PFSK-1 (cell line): ENCODE data around the gene TMEM100.

Experiments used
- FOXP2 ChIP-seq: optimal IDR thresholded peaks from 2 replicates; pipeline ENCODE3; 2011; ENCODE audit warnings: borderline replicate concordance, control low read depth, inconsistent platforms; ENCODE audit not compliant: insufficient read depth; ENCODE audit errors: extremely low read length, extremely low read depth
- POLR2AphosphoS5 ChIP-seq: IDR thresholded peaks from 2 replicates; pipeline ENCODE4 v1.6.1; 2012; ENCODE audit warnings: low read depth, mild to moderate bottlenecking, control low read depth, low read length, moderate library complexity
- REST ChIP-seq, 2 experiments: IDR thresholded peaks; 2 replicates each; pipeline versions ENCODE4 v1.6.1 to v1.8.0; 2011 to 2012; ENCODE audit warnings: low read depth in 2 of 2, low read length in 2 of 2, control low read depth in 1 of 2, inconsistent platforms in 1 of 2, mild to moderate bottlenecking in 1 of 2, moderate library complexity in 1 of 2; ENCODE audit not compliant: insufficient read depth in 1 of 2
- SIN3A ChIP-seq: IDR thresholded peaks from 2 replicates; pipeline ENCODE4 v1.6.1; 2012; ENCODE audit warnings: mild to moderate bottlenecking, low read length, moderate library complexity, borderline replicate concordance; ENCODE audit not compliant: insufficient read depth
- TAF1 ChIP-seq: IDR thresholded peaks from 2 replicates; pipeline ENCODE4 v1.6.1; 2012; ENCODE audit warnings: low read length, control low read depth, borderline replicate concordance; ENCODE audit not compliant: insufficient read depth

- TF ChIP-seq REST (IDR thresholded peaks at IDR 0.05; ENCODE audit: insufficient read depth in 1 of 2, low read depth in 2 of 2, low read length in 2 of 2) (0 out of 4 replicates have a peak, but pooled peaks of 1 of the 2 experiments have one; percentile 13), TAF1 (no peak), POLR2AphosphoS5 (no peak), FOXP2 (no peak), SIN3A (no peak)
These were observed 46.9 kb upstream of the TMEM100 start for GRCh38 chr17:55769625-55770000.
